Measurements from ENCODE around the gene SQOR.

The SQOR gene

GRCh38 chr15:45616901-45617323 lies 17.9 kb upstream of the SQOR start:
- ChIA-PET CTCF (interaction anchor here (0.7 to 9.9 kb wide), 9 partner anchors 10 to 186 kb away, joined by 3 to 282 read pairs (median 4); no protein-coding TSS in a partner anchor), POLR2A (no interaction called here)
- no peak for TF ChIP-seq CTCF (IDR thresholded peaks at IDR 0.05; ENCODE audit: insufficient read depth, low read length, missing control alignments)
- no peak for DNase-seq (ENCODE audit: low read depth, low spot score)
- H3K4me3 ChIP-seq (ENCODE audit: low read depth, low read length) = no peak overlapping the region

- no peak for DNase-seq (ENCODE audit: low read depth, low spot score)
- ChIA-PET POLR2A (no interaction called here), CTCF (interaction anchor here (0.6 to 2.5 kb wide), 2 partner anchors 114 to 189 kb away, joined by 3 to 10 read pairs; no protein-coding TSS in a partner anchor)
- no peak overlapping the region for H3K4me3 ChIP-seq (ENCODE audit: low read depth, low read length)
- TF ChIP-seq CTCF (IDR thresholded peaks at IDR 0.05; ENCODE audit: insufficient read depth, low read length, missing control alignments) = no peak
These were observed 16.0 kb upstream of the SQOR start for GRCh38 chr15:45618813-45619212.

GRCh38 chr15:45628136-45628535 lies 6.7 kb upstream of the SQOR start:
- no peak overlapping the region for H3K4me3 ChIP-seq (ENCODE audit: low read depth, low read length)
- POLR2A ChIA-PET = no interaction called here
- no peak for TF ChIP-seq CTCF (IDR thresholded peaks at IDR 0.05; ENCODE audit: insufficient read depth, low read length, missing control alignments)
- CTCF ChIA-PET = interaction anchor here (0.6 to 1.7 kb wide), 7 partner anchors 12 to 198 kb away, joined by 3 to 10 read pairs (median 3); no protein-coding TSS in a partner anchor
- DNase-seq (ENCODE audit: low read depth, low spot score) = no peak

- ChIA-PET CTCF (interaction anchor here (0.9 to 2.8 kb wide), 3 partner anchors 14 to 200 kb away, joined by 3 to 18 read pairs (median 7); no protein-coding TSS in a partner anchor), POLR2A (interaction anchor here (1.0 kb wide), 1 partner anchor 82 kb away, joined by 6 read pairs; no protein-coding TSS in a partner anchor)
- TF ChIP-seq CTCF (IDR thresholded peaks at IDR 0.05; ENCODE audit: insufficient read depth, low read length, missing control alignments) = no peak
- peak overlapping the region; percentile 19 for H3K4me3 ChIP-seq (ENCODE audit: low read depth, low read length)
- DNase-seq (ENCODE audit: low read depth, low spot score) = peak; percentile 86
These were observed 3.7 kb upstream of the SQOR start for GRCh38 chr15:45630917-45631691.

GRCh38 chr15:45631776-45632175 lies 3.1 kb upstream of the SQOR start:
- CTCF ChIA-PET = interaction anchor here (0.9 to 2.8 kb wide), 3 partner anchors 15 to 201 kb away, joined by 3 to 18 read pairs (median 7); no protein-coding TSS in a partner anchor

More at GRCh38 chr15:45631776-45632175, 3.1 kb upstream of the SQOR start:
- no peak for DNase-seq (ENCODE audit: low read depth, low spot score)
- peak overlapping the region; percentile 19 for H3K4me3 ChIP-seq (ENCODE audit: low read depth, low read length)
- POLR2A ChIA-PET = interaction anchor here (1.0 kb wide), 1 partner anchor 82 kb away, joined by 6 read pairs; no protein-coding TSS in a partner anchor
- TF ChIP-seq CTCF (IDR thresholded peaks at IDR 0.05; ENCODE audit: insufficient read depth, low read length, missing control alignments) = no peak
